ENCODE data around the gene ELAC2.
"Not testable (repeated sequence)": the region's sequence is repeated elsewhere in the genome, so short reads cannot be mapped to it uniquely, and the experiment has no call there.

Gene ELAC2

DNA sequence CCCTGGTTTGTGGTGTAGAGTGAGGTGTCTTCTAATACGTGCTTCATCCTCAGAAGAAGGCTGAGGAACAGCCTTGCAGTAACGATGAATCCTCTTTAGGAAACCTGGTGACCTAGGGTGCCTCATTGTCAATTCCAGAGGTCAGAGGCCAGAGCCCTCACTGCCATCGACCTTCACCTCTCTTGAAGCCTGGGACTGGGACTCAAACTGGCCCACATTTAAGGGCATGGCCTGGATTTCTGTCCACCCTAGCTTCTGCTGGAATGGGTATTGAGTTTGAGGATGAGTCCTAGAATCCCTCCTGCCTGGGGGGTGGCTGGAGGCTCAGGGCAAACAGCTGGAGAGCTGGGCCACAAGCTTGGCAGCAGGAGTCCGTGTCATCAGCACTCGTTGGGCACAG lies 38.6 kb downstream of the ELAC2 start:
- in situ Hi-C loops (cut with HindIII; ENCODE audit: low pct_ligation_motif_present, low sequenced_read_pairs) = no loop called here
- H3K27me3 ChIP-seq (replicated peaks) = no peaks in the 10 kb centered on the region
- TF ChIP-seq, protein P1, sequence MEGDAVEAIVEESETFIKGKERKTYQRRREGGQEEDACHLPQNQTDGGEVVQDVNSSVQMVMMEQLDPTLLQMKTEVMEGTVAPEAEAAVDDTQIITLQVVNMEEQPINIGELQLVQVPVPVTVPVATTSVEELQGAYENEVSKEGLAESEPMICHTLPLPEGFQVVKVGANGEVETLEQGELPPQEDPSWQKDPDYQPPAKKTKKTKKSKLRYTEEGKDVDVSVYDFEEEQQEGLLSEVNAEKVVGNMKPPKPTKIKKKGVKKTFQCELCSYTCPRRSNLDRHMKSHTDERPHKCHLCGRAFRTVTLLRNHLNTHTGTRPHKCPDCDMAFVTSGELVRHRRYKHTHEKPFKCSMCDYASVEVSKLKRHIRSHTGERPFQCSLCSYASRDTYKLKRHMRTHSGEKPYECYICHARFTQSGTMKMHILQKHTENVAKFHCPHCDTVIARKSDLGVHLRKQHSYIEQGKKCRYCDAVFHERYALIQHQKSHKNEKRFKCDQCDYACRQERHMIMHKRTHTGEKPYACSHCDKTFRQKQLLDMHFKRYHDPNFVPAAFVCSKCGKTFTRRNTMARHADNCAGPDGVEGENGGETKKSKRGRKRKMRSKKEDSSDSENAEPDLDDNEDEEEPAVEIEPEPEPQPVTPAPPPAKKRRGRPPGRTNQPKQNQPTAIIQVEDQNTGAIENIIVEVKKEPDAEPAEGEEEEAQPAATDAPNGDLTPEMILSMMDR (IDR thresholded peaks at IDR 0.05; ENCODE audit: low read depth, low read length, missing control alignments) = no peak
- no peak for DNase-seq
- H3K27ac ChIP-seq = no peak overlapping the region
- no peaks in the 10 kb centered on the region for H3K36me3 ChIP-seq (replicated peaks)
- H3K4me3 ChIP-seq (ENCODE audit: low read depth, low read length) = no peak overlapping the region

DNA sequence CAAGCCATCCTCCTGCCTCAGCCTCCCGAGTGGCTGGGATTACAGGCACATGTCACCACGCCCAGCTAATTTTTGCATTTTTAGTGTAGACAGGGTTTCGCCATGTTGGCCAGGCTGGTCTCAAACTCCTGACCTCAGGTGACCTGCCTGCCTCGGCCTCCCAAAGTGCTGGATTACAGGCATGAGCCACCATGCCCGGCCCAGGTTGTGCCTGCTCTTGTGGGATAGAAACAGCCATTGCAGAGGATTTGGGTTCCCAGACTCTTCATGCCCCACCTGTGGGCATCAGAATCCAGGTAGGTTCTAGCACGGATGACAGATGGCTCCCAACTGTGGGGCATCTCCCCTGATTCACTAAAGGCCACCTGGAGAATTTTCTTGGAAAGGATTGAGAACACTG lies 39.0 kb downstream of the ELAC2 start:
- DNase-seq; H3K36me3 ChIP-seq (replicated peaks); H3K27me3 ChIP-seq (replicated peaks); H3K4me3 ChIP-seq (ENCODE audit: low read depth, low read length); in situ Hi-C loops (cut with HindIII; ENCODE audit: low pct_ligation_motif_present, low sequenced_read_pairs); H3K27ac ChIP-seq: not testable (repeated sequence)

- TF ChIP-seq, protein P1 (IDR thresholded peaks at IDR 0.05; ENCODE audit: low read depth, low read length, missing control alignments) = no peak
- H3K36me3 ChIP-seq (replicated peaks) = no peaks in the 10 kb centered on the region
- H3K27me3 ChIP-seq (replicated peaks) = no peaks in the 10 kb centered on the region
- no peak for DNase-seq
- H3K27ac ChIP-seq = no peak overlapping the region
- in situ Hi-C loops (cut with HindIII; ENCODE audit: low pct_ligation_motif_present, low sequenced_read_pairs) = no loop called here
- H3K4me3 ChIP-seq (ENCODE audit: low read depth, low read length) = no peak overlapping the region
These were observed 40.6 kb downstream of the ELAC2 start for GRCh38 chr17:12977008-12977751.

GRCh38 chr17:12974005-12974531 lies 43.8 kb downstream of the ELAC2 start:
- H3K36me3 ChIP-seq (replicated peaks) = no peaks in the 10 kb centered on the region
- in situ Hi-C loops (cut with HindIII; ENCODE audit: low pct_ligation_motif_present, low sequenced_read_pairs) = no loop called here
- no peak for DNase-seq
- peak overlapping the region; percentile 44 for H3K4me3 ChIP-seq (ENCODE audit: low read depth, low read length)
- TF ChIP-seq, protein P1 (IDR thresholded peaks at IDR 0.05; ENCODE audit: low read depth, low read length, missing control alignments) = no peak
- no peaks in the 10 kb centered on the region for H3K27me3 ChIP-seq (replicated peaks)
- no peak overlapping the region for H3K27ac ChIP-seq

GRCh38 chr17:12973496-12974004 lies 44.3 kb downstream of the ELAC2 start:
- in situ Hi-C loops (cut with HindIII; ENCODE audit: low pct_ligation_motif_present, low sequenced_read_pairs) = no loop called here
- no peaks in the 10 kb centered on the region for H3K27me3 ChIP-seq (replicated peaks)
- peak overlapping the region; percentile 44 for H3K4me3 ChIP-seq (ENCODE audit: low read depth, low read length)

GRCh38 chr17:12967962-12968361 lies 49.9 kb downstream of the ELAC2 start:
- H3K27ac ChIP-seq = no peak overlapping the region
- no peaks in the 10 kb centered on the region for H3K36me3 ChIP-seq (replicated peaks)
- no peak for DNase-seq
- H3K27me3 ChIP-seq (replicated peaks) = no peaks in the 10 kb centered on the region
- H3K4me3 ChIP-seq (ENCODE audit: low read depth, low read length) = no peak overlapping the region
- in situ Hi-C loops (cut with HindIII; ENCODE audit: low pct_ligation_motif_present, low sequenced_read_pairs) = no loop called here
- TF ChIP-seq, protein P1 (IDR thresholded peaks at IDR 0.05; ENCODE audit: low read depth, low read length, missing control alignments) = no peak

More at GRCh38 chr17:12973496-12974004, 44.3 kb downstream of the ELAC2 start:
- Histone ChIP-seq H3K36me3 (replicated peaks) (no peaks in the 10 kb centered on the region), H3K27ac (no peak overlapping the region)
- no peak for DNase-seq
- TF ChIP-seq, protein P1 (IDR thresholded peaks at IDR 0.05; ENCODE audit: low read depth, low read length, missing control alignments) = no peak
